GM12878 (cell line): ENCODE data around the gene CNPY1. TPM values are rescaled to one million over a fixed set of nuclear protein-coding genes. Genes with fewer than 3 reads are reported as not detected.

Source experiments
- ATAC-seq: fragments of 200-7000 bp; cut with Tn5 transposase; 3 replicates; pipeline ENCODE4 v1.9.1; 2020; ENCODE audit warnings: mild to moderate bottlenecking, moderate library complexity
- BruUV-seq: library from RNA; stranded (reverse); fragments of 400-500 nt; replicated peaks from 2 replicates; lab custom pipeline; 2021; lab: Mats Ljungman, UMichigan
- CTCF ChIA-PET: fragments of 300-600 bp; sonication (Branson Sonifier 250); formaldehyde crosslinking; extraction: SDS; loops from one replicate; lab custom pipeline; 2021; ENCODE audit warnings: inconsistent platforms; lab: Yijun Ruan, JAX
- POLR2A ChIA-PET: fragments of 350-600 bp; formaldehyde crosslinking; extraction: SDS; loops from one replicate; lab custom pipeline; 2021; ENCODE audit warnings: inconsistent platforms; lab: Charles Lee
- RAD21 ChIA-PET: fragments of 300-600 bp; sonication (Branson Sonifier 250); formaldehyde crosslinking; loops from one replicate; lab custom pipeline; 2023; ENCODE audit warnings: antibody characterized with exemption; ENCODE audit not compliant: unreplicated experiment; lab: Charles Lee
- SMC1A ChIA-PET: fragments of 300-600 bp; sonication (Branson Sonifier 250); formaldehyde crosslinking; loops from one replicate; lab custom pipeline; 2023; ENCODE audit not compliant: unreplicated experiment, uncharacterized antibody; lab: Charles Lee
- DNase-seq: peaks from one replicate; pipeline ENCODE4 v3.0.0-alpha.2; 2011; ENCODE audit warnings: low read depth, low spot score
- FAIRE-seq: peaks from 3 replicates; lab custom pipeline; 2011; peaks lifted over from hg19 to GRCh38; lab: Jason Lieb, UNC
- H2AFZ ChIP-seq: 2 replicates; pipeline ENCODE4 v1.6.0; 2011; ENCODE audit warnings: low read depth, low read length, control low read depth; ENCODE audit not compliant: control insufficient read depth
- H3K27ac ChIP-seq: 2 replicates; pipeline ENCODE4 v1.5.1; 2011; ENCODE audit warnings: control low read depth; ENCODE audit not compliant: control insufficient read depth, insufficient read depth
- H3K27me3 ChIP-seq, 2 experiments: replicated peaks in 1 of 2; 2 replicates each; pipeline versions ENCODE4 v1.6.0 to v1.6.1; 2011; ENCODE audit warnings: low read length in 1 of 2; ENCODE audit not compliant: control insufficient read depth in 2 of 2, insufficient read depth in 2 of 2
- H3K36me3 ChIP-seq, 2 experiments: 2 replicates each; pipeline ENCODE4 v1.5.1; 2011; ENCODE audit warnings: low read length in 1 of 2; ENCODE audit not compliant: control insufficient read depth in 2 of 2, insufficient read depth in 2 of 2
- H3K4me1 ChIP-seq: 2 replicates; pipeline ENCODE4 v1.6.1; 2011; ENCODE audit warnings: mild to moderate bottlenecking, low read length, moderate library complexity, mixed read lengths; ENCODE audit not compliant: control insufficient read depth, insufficient read depth
- H3K4me2 ChIP-seq: 2 replicates; pipeline ENCODE4 v1.6.0; 2011; ENCODE audit warnings: control low read depth; ENCODE audit not compliant: control insufficient read depth, insufficient read depth
- H3K4me3 ChIP-seq: fragments of 200-600 bp; sonication (generic); 2 replicates; pipeline ENCODE4 v1.5.1; 2016
- H3K79me2 ChIP-seq: 2 replicates; pipeline ENCODE4 v1.6.0; 2011; ENCODE audit warnings: low read length; ENCODE audit not compliant: control insufficient read depth, insufficient read depth
- H3K9ac ChIP-seq: 2 replicates; pipeline ENCODE4 v1.8.0; 2011; ENCODE audit warnings: low read length, control low read depth, mixed read lengths; ENCODE audit not compliant: control insufficient read depth, insufficient read depth
- H3K9me3 ChIP-seq: replicated peaks from 3 replicates; pipeline ENCODE4 v1.5.1; 2011; ENCODE audit warnings: mild to moderate bottlenecking, low read length; ENCODE audit not compliant: control insufficient read depth, insufficient read depth
- H4K20me1 ChIP-seq: 2 replicates; pipeline ENCODE4 v1.6.0; 2011; ENCODE audit not compliant: control insufficient read depth, insufficient read depth
- BCL3 ChIP-seq: IDR thresholded peaks from 2 replicates; pipeline ENCODE4 v1.6.1; 2011; ENCODE audit warnings: borderline replicate concordance, low read depth, mild to moderate bottlenecking, moderate library complexity, low read length; ENCODE audit not compliant: insufficient read depth, poor library complexity, severe bottlenecking
- CEBPZ ChIP-seq: fragments of 150-350 bp; IDR thresholded peaks from 2 replicates; pipeline ENCODE4 v1.6.1; 2016; ENCODE audit warnings: low read depth, low read length
- E4F1 ChIP-seq: fragments of 450-650 bp; IDR thresholded peaks from 2 replicates; pipeline ENCODE4 v1.6.1; 2018; ENCODE audit warnings: borderline replicate concordance, mild to moderate bottlenecking; ENCODE audit not compliant: partially characterized antibody
- EED ChIP-seq: sonication (generic); IDR thresholded peaks from 2 replicates; pipeline ENCODE4 v1.6.1; 2016; ENCODE audit warnings: antibody characterized with exemption, low read depth
- EZH2 ChIP-seq: IDR thresholded peaks from 2 replicates; pipeline ENCODE4 v1.6.1; 2012; ENCODE audit warnings: low read depth, mild to moderate bottlenecking, control low read depth, inconsistent platforms, low read length, borderline replicate concordance; ENCODE audit not compliant: control insufficient read depth
- POLR2AphosphoS2 ChIP-seq: IDR thresholded peaks from 2 replicates; pipeline ENCODE4 v1.6.1; 2011; ENCODE audit warnings: low read depth, mild to moderate bottlenecking, low read length, improper control_type of control experiment, moderate library complexity
- RELA ChIP-seq: fragments of 450-650 bp; IDR thresholded peaks from 2 replicates; pipeline ENCODE4 v1.8.0; 2014; ENCODE audit warnings: borderline replicate concordance; ENCODE audit not compliant: partially characterized antibody
- ZBTB33 ChIP-seq: fragments of 450-650 bp; IDR thresholded peaks from 2 replicates; pipeline ENCODE4 v1.6.1; 2017; ENCODE audit warnings: mild to moderate bottlenecking
- ZNF592 ChIP-seq: fragments of 450-650 bp; IDR thresholded peaks from 2 replicates; pipeline ENCODE4 v1.6.1; 2017; ENCODE audit warnings: mild to moderate bottlenecking, moderate library complexity
- WGBS: methylation state at CpG from one replicate; pipeline ENCODE4 v1.1.6; 2016; ENCODE audit warnings: low lambda C conversion rate; ENCODE audit not compliant: insufficient replicate concordance, insufficient coverage; ENCODE audit errors: missing lambda C conversion rate; 5-methylcytosine and 5-hydroxymethylcytosine counted together
- in situ Hi-C: fragments of 300-500 bp; cut with MboI; formaldehyde crosslinking; loops from 9 replicates; pipeline ENCODE4 v1.14.3; 2018; ENCODE audit warnings: mixed read lengths
- intact Hi-C: fragments of 100-400 bp; cut with micrococcal nuclease; formaldehyde crosslinking; loops from one replicate; pipeline ENCODE4 v1.14.2; 2022; ENCODE audit not compliant: unreplicated experiment
- polyA plus RNA-seq, 11 experiments: library from polyadenylated mRNA; depleted of rRNA in 4 of 11; unstranded in 6 of 11; stranded (reverse) in 5 of 11; fragments of >200 nt; fragmentation: Nextera tagmentation in 4 of 11; fragmentation: Illumina TruSeq in 1 of 11; extraction: Ambion mirVana in 4 of 11; extraction: Trizol in 1 of 11; gene quantifications; 1 replicate in 1 of 11; 2 replicates in 10 of 11; pipeline versions ENCODE4 v1.2.1 to v1.2.3, GENCODE V29; 2011 to 2016; ENCODE audit warnings: inconsistent platforms in 2 of 11, missing spikeins in 2 of 11, low read depth in 1 of 11
- total RNA-seq, 4 experiments: library from RNA; depleted of rRNA in 3 of 4; stranded (reverse); fragments of >200 nt in 3 of 4; fragmentation: Illumina TruSeq in 1 of 4; extraction: Trizol in 1 of 4; gene quantifications; 2 replicates each; pipeline versions ENCODE4 v1.2.1 to v1.2.3, GENCODE V29; 2013 to 2021

The CNPY1 gene
- total and polyA plus RNA-seq, 10 of the 15 experiments (the other 5 are each of a cell fraction or from before 2014, with no cell fraction given): not detected

- CTCF ChIA-PET: interaction anchor here (1.4 kb wide), 1 partner anchor 58 kb away, joined by 4 read pairs; no protein-coding TSS in a partner anchor
- H3K4me3 ChIP-seq: no peak overlapping the region
- WGBS: 30% methylated on average over 12 of the region's 12 CpGs
- H2AFZ ChIP-seq: no peak overlapping the region
- H3K27me3 ChIP-seq: peaks cover 0 to 3% of the 10 kb centered on the region in 2 experiments; a peak in 3 of 4 replicates
- H3K79me2 ChIP-seq: no peaks in the 10 kb centered on the region
- H3K27ac ChIP-seq: no peak overlapping the region
- ATAC-seq (no peak), FAIRE-seq (no peak), DNase-seq (no peak)
- no peak overlapping the region for H3K9ac ChIP-seq
- in situ Hi-C loops: no loop called here
- H3K9me3 ChIP-seq: no peaks in the 10 kb centered on the region
- POLR2A ChIA-PET: no interaction called here
- H3K36me3 ChIP-seq: no peaks in the 10 kb centered on the region
- intact Hi-C loops: no loop called here
- SMC1A ChIA-PET: no interaction called here
- RAD21 ChIA-PET: interaction anchor here (0.7 kb wide), 1 partner anchor 16 kb away, joined by 3 read pairs; no protein-coding TSS in a partner anchor
- no peak overlapping the region for H3K4me2 ChIP-seq
- no peaks in the 10 kb centered on the region for H4K20me1 ChIP-seq
- BruUV-seq: no TSS peak
- no peaks in the 10 kb centered on the region for H3K4me1 ChIP-seq
- TF ChIP-seq CEBPZ: no peak
- TF ChIP-seq POLR2AphosphoS2: no peak
- no peak for TF ChIP-seq ZBTB33
- no peak for TF ChIP-seq E4F1
- TF ChIP-seq EED: no peak
- TF ChIP-seq ZNF592: no peak
- no peak for TF ChIP-seq EZH2
- TF ChIP-seq RELA: no peak
- no peak for TF ChIP-seq BCL3
Measured at GRCh38 chr7:155540553-155540952, 5.8 kb downstream of the CNPY1 start.
